Breast epithelium (tissue), 3 donors: Measurements from ENCODE around the gene SEC61A1.

ENCODE experiments used
- CTCF ChIP-seq, 3 donors: fragments of 450-650 bp; IDR thresholded peaks; one replicate each; pipeline ENCODE4 v1.5.1; 2016 to 2017; ENCODE audit warnings: antibody characterized with exemption in 3 of 3, mild to moderate bottlenecking in 3 of 3, moderate library complexity in 3 of 3
- POLR2A ChIP-seq: fragments of 450-650 bp; IDR thresholded peaks from one replicate; pipeline ENCODE4 v1.6.1; 2016; ENCODE audit warnings: antibody characterized with exemption, mild to moderate bottlenecking, moderate library complexity
- POLR2AphosphoS5 ChIP-seq, 3 donors: sonication (generic); formaldehyde crosslinking; IDR thresholded peaks; one replicate each; pipeline ENCODE4 v1.6.1; 2017; ENCODE audit warnings: antibody characterized with exemption in 3 of 3

DNA sequence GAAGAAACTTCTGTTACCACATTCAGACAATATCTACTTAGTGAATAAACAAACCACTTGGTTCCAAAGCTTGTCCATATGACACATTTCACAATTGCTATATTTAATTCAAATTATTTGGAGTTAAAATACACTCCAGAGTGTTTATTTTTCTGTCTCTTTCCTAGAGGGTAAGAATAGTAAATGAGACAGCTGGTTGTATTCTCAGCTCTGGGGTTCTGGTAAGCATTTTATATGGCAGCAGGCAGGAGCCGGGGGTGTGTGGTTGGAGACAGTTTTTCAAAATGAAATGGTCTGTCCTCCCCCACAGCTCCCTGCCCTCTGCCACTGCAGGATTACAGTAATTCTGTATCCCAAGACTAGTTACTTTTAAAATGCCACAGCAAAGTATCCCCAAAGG, 10.9 kb upstream of the SEC61A1 start:
- TF ChIP-seq POLR2A: no peak
- no peak for TF ChIP-seq CTCF (IDR thresholded peaks at IDR 0.05)
- no peak for TF ChIP-seq POLR2AphosphoS5 (IDR thresholded peaks at IDR 0.05)
